ENCODE measurements around the gene RCN1.
"Not testable (repeated sequence)": the region's sequence is repeated elsewhere in the genome, so short reads cannot be mapped to it uniquely, and the experiment has no call there.

RCN1 gene

GRCh38 chr11:32113920-32114203 lies 23.0 kb downstream of the RCN1 start:
- DNase-seq = no peak

GRCh38 chr11:32115446-32115845 lies 24.6 kb downstream of the RCN1 start:
- no peak for DNase-seq

- DNase-seq = no peak
Observed at GRCh38 chr11:32116668-32117067, 25.8 kb downstream of the RCN1 start.

GRCh38 chr11:32118025-32118974 lies 27.4 kb downstream of the RCN1 start:
- no peak for DNase-seq

GRCh38 chr11:32119139-32119538 lies 28.3 kb downstream of the RCN1 start:
- DNase-seq = not testable (repeated sequence)

- DNase-seq = no peak
Observed at GRCh38 chr11:32121012-32121411, 30.1 kb downstream of the RCN1 start.

- DNase-seq = no peak
Observed at GRCh38 chr11:32122200-32122599, 31.3 kb downstream of the RCN1 start.

- no peak for DNase-seq
Observed at GRCh38 chr11:32131321-32131720, 40.4 kb downstream of the RCN1 start.

- no peak for DNase-seq
Observed at GRCh38 chr11:32136657-32137056, 45.8 kb downstream of the RCN1 start.

GRCh38 chr11:32137263-32137662 lies 46.4 kb downstream of the RCN1 start:
- DNase-seq = no peak

GRCh38 chr11:32137869-32138268 lies 47.0 kb downstream of the RCN1 start:
- DNase-seq = no peak

- no peak for DNase-seq
Observed at GRCh38 chr11:32138902-32139301, 48.0 kb downstream of the RCN1 start.

- no peak for DNase-seq
Observed at GRCh38 chr11:32139896-32140520, 49.1 kb downstream of the RCN1 start.

GRCh38 chr11:32141745-32142546 lies 51.1 kb downstream of the RCN1 start:
- DNase-seq = no peak

GRCh38 chr11:32143378-32143777 lies 52.5 kb downstream of the RCN1 start:
- DNase-seq = no peak

- no peak for DNase-seq
Observed at GRCh38 chr11:32145282-32145681, 54.4 kb downstream of the RCN1 start.

- no peak for DNase-seq
Observed at GRCh38 chr11:32148895-32149294, 58.0 kb downstream of the RCN1 start.

- no peak for DNase-seq
Observed at GRCh38 chr11:32149748-32150147, 58.9 kb downstream of the RCN1 start.

- no peak for DNase-seq
Observed at GRCh38 chr11:32151027-32151426, 60.2 kb downstream of the RCN1 start.

GRCh38 chr11:32152216-32152615 lies 61.3 kb downstream of the RCN1 start:
- DNase-seq = no peak

- DNase-seq = no peak
Observed at GRCh38 chr11:32152821-32153220, 61.9 kb downstream of the RCN1 start.

- no peak for DNase-seq
Observed at GRCh38 chr11:32153747-32154146, 62.9 kb downstream of the RCN1 start.

- DNase-seq = no peak
Observed at GRCh38 chr11:32154275-32154674, 63.4 kb downstream of the RCN1 start.
